HG02938 (cell line): ENCODE data around the gene CITED4.

ENCODE experiments used
- ATAC-seq: cut with Tn5 transposase; IDR thresholded peaks from one replicate; pipeline ENCODE4 v1.9.1; 2021; ENCODE audit warnings: mild to moderate bottlenecking, moderate library complexity; ENCODE audit not compliant: unreplicated experiment

The CITED4 gene

GRCh38 chr1:40886318-40887011, 24.3 kb upstream of the CITED4 start:
- no peak for ATAC-seq

GRCh38 chr1:40884055-40884795, 22.1 kb upstream of the CITED4 start:
- ATAC-seq = no peak

GRCh38 chr1:40880813-40881549, 18.8 kb upstream of the CITED4 start:
- no peak for ATAC-seq

GRCh38 chr1:40879482-40880175, 17.5 kb upstream of the CITED4 start:
- no peak for ATAC-seq

GRCh38 chr1:40878906-40879305, 16.7 kb upstream of the CITED4 start:
- ATAC-seq = no peak

- no peak for ATAC-seq
Observed at GRCh38 chr1:40877698-40878097, 15.5 kb upstream of the CITED4 start.

- no peak for ATAC-seq
Observed at GRCh38 chr1:40876891-40877290, 14.7 kb upstream of the CITED4 start.

GRCh38 chr1:40876436-40876761, 14.2 kb upstream of the CITED4 start:
- no peak for ATAC-seq

- no peak for ATAC-seq
Observed at GRCh38 chr1:40873863-40874472, 11.8 kb upstream of the CITED4 start.

- ATAC-seq = no peak
Observed at GRCh38 chr1:40872276-40872675, 10.1 kb upstream of the CITED4 start.

GRCh38 chr1:40870135-40870728, 8.1 kb upstream of the CITED4 start:
- no peak for ATAC-seq

GRCh38 chr1:40868051-40868723, 6.0 kb upstream of the CITED4 start:
- no peak for ATAC-seq

- ATAC-seq = no peak
Observed at GRCh38 chr1:40861224-40862003, 749 bp downstream of the CITED4 start.

- no peak for ATAC-seq
Observed at GRCh38 chr1:40860706-40861223, 1.4 kb downstream of the CITED4 start.

GRCh38 chr1:40858856-40859416, 3.2 kb downstream of the CITED4 start:
- ATAC-seq = no peak

- ATAC-seq = no peak
Observed at GRCh38 chr1:40857737-40858136, 4.4 kb downstream of the CITED4 start.

GRCh38 chr1:40856656-40857302, 5.4 kb downstream of the CITED4 start:
- ATAC-seq = no peak

GRCh38 chr1:40856116-40856515, 6.0 kb downstream of the CITED4 start:
- no peak for ATAC-seq
